Mammary epithelial cell (primary cell): ENCODE data around the gene TEX51.

Source experiments
- CTCF ChIP-seq, 2 donors: IDR thresholded peaks in 1 of 2; conservative IDR thresholded peaks in 1 of 2; 2 replicates each; pipeline ENCODE4 v1.5.1; 2011 to 2012; ENCODE audit warnings: inconsistent platforms in 2 of 2, low read length in 2 of 2, mild to moderate bottlenecking in 2 of 2, control low read depth in 1 of 2, low read depth in 1 of 2; ENCODE audit not compliant: insufficient read depth in 1 of 2; ENCODE audit errors: extremely low read depth in 1 of 2
- EZH2 ChIP-seq: IDR thresholded peaks from 2 replicates; pipeline ENCODE4 v1.6.1; 2012; ENCODE audit warnings: low read length, inconsistent platforms, borderline replicate concordance

GRCh38 chr2:126884861-126885750, 13.6 kb upstream of the TEX51 start:
- TF ChIP-seq CTCF (conservative IDR thresholded peaks at IDR 0.05 in 1 of 2, IDR thresholded peaks at IDR 0.05 in 1 of 2; ENCODE audit: extremely low read depth in 1 of 2, insufficient read depth in 1 of 2, low read depth in 1 of 2, low read length in 2 of 2) (no peak), EZH2 (no peak)
